PC-3 (cell line): Measurements from ENCODE around the gene ZNF532. TPM values are rescaled to one million over a fixed set of nuclear protein-coding genes. Genes with fewer than 3 reads are reported as not detected.

Experiments
- ATAC-seq: fragments of 200-7000 bp; cut with Tn5 transposase; 2 replicates; pipeline ENCODE4 v1.9.1; 2020; ENCODE audit warnings: mild to moderate bottlenecking, moderate library complexity
- BruUV-seq: library from RNA; stranded (reverse); fragments of 400-500 nt; replicated peaks from 2 replicates; lab custom pipeline; 2021; lab: Mats Ljungman, UMichigan
- CTCF ChIA-PET: fragments of 300-600 bp; sonication (Branson Sonifier 250); formaldehyde crosslinking; loops from one replicate; lab custom pipeline; 2022; ENCODE audit warnings: antibody characterized with exemption; lab: Charles Lee
- POLR2A ChIA-PET: fragments of 300-600 bp; sonication (Branson Sonifier 250); formaldehyde crosslinking; loops from one replicate; lab custom pipeline; 2022; ENCODE audit warnings: antibody characterized with exemption; ENCODE audit not compliant: unreplicated experiment; lab: Charles Lee
- DNase-seq: peaks from one replicate; pipeline ENCODE4 v3.0.0-alpha.2; 2015
- H2AFZ ChIP-seq: fragments of 300-600 bp; sonication (generic); 2 replicates; pipeline ENCODE4 v1.6.0; 2016; ENCODE audit warnings: antibody characterized with exemption, low read length
- H3F3A ChIP-seq: fragments of 300-600 bp; sonication (generic); one replicate; pipeline ENCODE4 v1.6.0; 2017; ENCODE audit warnings: antibody characterized with exemption, low read length, control low read depth, mild to moderate bottlenecking; ENCODE audit not compliant: unreplicated experiment
- H3K27ac ChIP-seq: fragments of 300-600 bp; sonication (generic); 2 replicates; pipeline ENCODE4 v1.5.1; 2016; ENCODE audit warnings: mild to moderate bottlenecking, low read length
- H3K27me3 ChIP-seq: fragments of 300-600 bp; sonication (generic); 2 replicates; pipeline ENCODE4 v1.6.1; 2016; ENCODE audit warnings: low read length, mixed read lengths
- H3K36me3 ChIP-seq: fragments of 300-600 bp; sonication (generic); 2 replicates; pipeline ENCODE4 v1.6.1; 2016; ENCODE audit warnings: low read depth, mixed run types, low read length, mixed read lengths
- H3K4me1 ChIP-seq: fragments of 300-600 bp; sonication (generic); 2 replicates; pipeline ENCODE4 v1.5.1; 2016; ENCODE audit warnings: low read length; ENCODE audit not compliant: insufficient read depth
- H3K4me2 ChIP-seq: fragments of 300-600 bp; sonication (generic); 2 replicates; pipeline ENCODE4 v1.6.0; 2016; ENCODE audit warnings: low read length
- H3K4me3 ChIP-seq: fragments of 300-600 bp; sonication (generic); 2 replicates; pipeline ENCODE4 v1.5.1; 2016; ENCODE audit warnings: mild to moderate bottlenecking, low read length, mixed read lengths
- H3K79me2 ChIP-seq: fragments of 300-600 bp; sonication (generic); 2 replicates; pipeline ENCODE4 v1.6.1; 2017; ENCODE audit warnings: low read length, mixed read lengths
- H3K9ac ChIP-seq: fragments of 300-600 bp; sonication (generic); 2 replicates; pipeline ENCODE4 v1.6.0; 2016; ENCODE audit warnings: mild to moderate bottlenecking, low read length
- H3K9me2 ChIP-seq: fragments of 300-600 bp; sonication (generic); replicated peaks from 2 replicates; pipeline ENCODE4 v1.6.1; 2016; ENCODE audit warnings: mixed run types, low read length, mixed read lengths
- H3K9me3 ChIP-seq: fragments of 300-600 bp; sonication (generic); 2 replicates; pipeline ENCODE4 v1.6.1; 2016; ENCODE audit warnings: low read length, mixed read lengths
- H4K20me1 ChIP-seq: fragments of 300-600 bp; sonication (generic); 2 replicates; pipeline ENCODE4 v1.6.1; 2016; ENCODE audit warnings: low read length, mixed read lengths
- EZH2 ChIP-seq: fragments of 300-600 bp; sonication (generic); IDR thresholded peaks from one replicate; pipeline ENCODE4 v1.6.1; 2017; ENCODE audit warnings: antibody characterized with exemption, mild to moderate bottlenecking, low read length; ENCODE audit not compliant: unreplicated experiment
- EZH2phosphoT487 ChIP-seq: fragments of 300-600 bp; sonication (generic); IDR thresholded peaks from 2 replicates; pipeline ENCODE4 v1.6.1; 2018; ENCODE audit warnings: mild to moderate bottlenecking, antibody characterized with exemption, low read length, borderline replicate concordance
- intact Hi-C: fragments of 100-400 bp; cut with micrococcal nuclease; formaldehyde crosslinking; loops from 2 replicates; pipeline ENCODE4 v1.9.0; 2023
- total RNA-seq: library from RNA; depleted of rRNA; stranded (reverse); fragments of >200 nt; gene quantifications from 2 replicates; pipeline ENCODE4 v1.2.3, GENCODE V29; 2014
- TF ChIP-seq, protein P1 (sequence below): fragments of 300-600 bp; sonication (generic); conservative IDR thresholded peaks from 2 replicates; pipeline ENCODE4 v1.5.1; 2017; ENCODE audit warnings: antibody characterized with exemption, low read depth, mild to moderate bottlenecking, low read length

Gene ZNF532
- total RNA-seq, 1 experiment from 2014 or later: 47.3 TPM

GRCh38 chr18:58951986-58952702, 87.5 kb downstream of the ZNF532 start:
- CTCF ChIA-PET: no interaction called here
- no peaks in the 10 kb centered on the region for H3K79me2 ChIP-seq
- no peaks in the 10 kb centered on the region for H3K9me3 ChIP-seq
- H4K20me1 ChIP-seq: no peaks in the 10 kb centered on the region
- H3F3A ChIP-seq: no peaks in the 10 kb centered on the region
- H3K4me1 ChIP-seq: no peaks in the 10 kb centered on the region
- H3K4me3 ChIP-seq: no peak overlapping the region
- ATAC-seq (no peak), DNase-seq (no peak)
- H3K9ac ChIP-seq: no peak overlapping the region
- TF ChIP-seq EZH2phosphoT487 (no peak), EZH2 (no peak)
- TF ChIP-seq, protein P1, sequence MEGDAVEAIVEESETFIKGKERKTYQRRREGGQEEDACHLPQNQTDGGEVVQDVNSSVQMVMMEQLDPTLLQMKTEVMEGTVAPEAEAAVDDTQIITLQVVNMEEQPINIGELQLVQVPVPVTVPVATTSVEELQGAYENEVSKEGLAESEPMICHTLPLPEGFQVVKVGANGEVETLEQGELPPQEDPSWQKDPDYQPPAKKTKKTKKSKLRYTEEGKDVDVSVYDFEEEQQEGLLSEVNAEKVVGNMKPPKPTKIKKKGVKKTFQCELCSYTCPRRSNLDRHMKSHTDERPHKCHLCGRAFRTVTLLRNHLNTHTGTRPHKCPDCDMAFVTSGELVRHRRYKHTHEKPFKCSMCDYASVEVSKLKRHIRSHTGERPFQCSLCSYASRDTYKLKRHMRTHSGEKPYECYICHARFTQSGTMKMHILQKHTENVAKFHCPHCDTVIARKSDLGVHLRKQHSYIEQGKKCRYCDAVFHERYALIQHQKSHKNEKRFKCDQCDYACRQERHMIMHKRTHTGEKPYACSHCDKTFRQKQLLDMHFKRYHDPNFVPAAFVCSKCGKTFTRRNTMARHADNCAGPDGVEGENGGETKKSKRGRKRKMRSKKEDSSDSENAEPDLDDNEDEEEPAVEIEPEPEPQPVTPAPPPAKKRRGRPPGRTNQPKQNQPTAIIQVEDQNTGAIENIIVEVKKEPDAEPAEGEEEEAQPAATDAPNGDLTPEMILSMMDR: no peak
- intact Hi-C loops: no loop called here
- POLR2A ChIA-PET: interaction anchor here (0.6 kb wide), 1 partner anchor 438 kb away, joined by 3 read pairs; no protein-coding TSS in a partner anchor
- no peak overlapping the region for H2AFZ ChIP-seq
- H3K36me3 ChIP-seq: peaks cover 53% of the 10 kb centered on the region
- no peaks in the 10 kb centered on the region for H3K9me2 ChIP-seq
- H3K4me2 ChIP-seq: no peak overlapping the region
- BruUV-seq: no TSS peak
- no peak overlapping the region for H3K27ac ChIP-seq
- no peaks in the 10 kb centered on the region for H3K27me3 ChIP-seq

DNA sequence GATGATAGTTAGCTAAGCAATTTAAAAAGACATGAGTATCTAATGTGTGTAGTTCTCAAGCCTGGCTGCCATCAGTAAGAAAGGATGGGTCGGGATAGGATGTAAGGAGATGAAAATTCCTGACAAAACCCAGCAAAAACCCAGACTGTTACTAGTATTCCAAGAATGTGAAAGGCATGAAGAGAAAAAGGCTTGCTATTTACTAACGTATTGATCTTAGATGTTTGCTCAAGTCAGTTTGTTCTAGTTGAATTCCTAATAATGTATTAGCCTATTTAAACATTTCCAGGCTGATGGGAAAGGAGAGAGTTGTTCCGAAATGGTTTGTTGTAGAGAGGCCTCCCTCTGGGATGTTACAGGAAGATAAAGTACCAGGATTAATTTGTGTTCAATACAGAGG, 88.2 kb downstream of the ZNF532 start:
- H3K4me1 ChIP-seq: 0 out of 2 replicates have a peak, but pooled peaks cover under 1% of the 10 kb centered on the region
- BruUV-seq: no TSS peak
- DNase-seq (no peak), ATAC-seq (no peak)
- no peaks in the 10 kb centered on the region for H3K79me2 ChIP-seq
- no peak for TF ChIP-seq EZH2
- TF ChIP-seq EZH2phosphoT487: no peak
- TF ChIP-seq, protein P1: no peak
- H3K9me3 ChIP-seq: no peaks in the 10 kb centered on the region
- no peak overlapping the region for H3K4me3 ChIP-seq
- ChIA-PET CTCF (no interaction called here), POLR2A (no interaction called here)
- H3K27ac ChIP-seq: no peak overlapping the region
- no peak overlapping the region for H3K9ac ChIP-seq
- H3K27me3 ChIP-seq: no peaks in the 10 kb centered on the region
- no peaks in the 10 kb centered on the region for H3F3A ChIP-seq
- intact Hi-C loops: no loop called here
- no peak overlapping the region for H3K4me2 ChIP-seq
- H2AFZ ChIP-seq: no peak overlapping the region
- H3K9me2 ChIP-seq: no peaks in the 10 kb centered on the region
- H3K36me3 ChIP-seq: peaks cover 50% of the 10 kb centered on the region
- H4K20me1 ChIP-seq: no peaks in the 10 kb centered on the region

DNA sequence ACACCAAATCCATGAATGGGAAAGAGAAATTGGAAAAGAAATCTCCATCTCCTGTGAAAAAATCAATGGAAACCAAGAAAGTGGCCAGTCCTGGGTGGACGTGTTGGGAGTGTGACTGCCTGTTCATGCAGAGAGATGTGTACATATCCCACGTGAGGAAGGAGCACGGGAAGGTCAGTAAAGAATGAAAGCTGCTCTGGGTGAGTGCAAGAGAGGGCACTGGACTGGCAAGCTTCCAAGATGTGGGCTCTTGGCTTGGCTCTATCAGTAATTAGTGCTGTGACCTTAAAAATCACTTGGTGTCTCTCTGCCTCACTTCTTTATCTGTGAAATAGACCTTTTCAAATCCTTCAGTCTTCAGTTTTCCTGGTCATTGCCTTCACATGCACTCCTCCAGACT, 89.0 kb downstream of the ZNF532 start:
- H3K27ac ChIP-seq: no peak overlapping the region
- intact Hi-C loops: no loop called here
- no peak overlapping the region for H3K9ac ChIP-seq
- no peak overlapping the region for H3K4me3 ChIP-seq
- ATAC-seq: no peak
- no peaks in the 10 kb centered on the region for H4K20me1 ChIP-seq
- ChIA-PET POLR2A (no interaction called here), CTCF (no interaction called here)
- no peaks in the 10 kb centered on the region for H3K27me3 ChIP-seq
- TF ChIP-seq, protein P1: no peak
- TF ChIP-seq EZH2phosphoT487 (no peak), EZH2 (no peak)
- H3K9me2 ChIP-seq: no peaks in the 10 kb centered on the region
- no TSS peak for BruUV-seq
- no peak for DNase-seq
- H3K4me2 ChIP-seq: no peak overlapping the region
- H3F3A ChIP-seq: no peaks in the 10 kb centered on the region
- no peaks in the 10 kb centered on the region for H3K9me3 ChIP-seq
- no peak overlapping the region for H2AFZ ChIP-seq
- peaks cover 46% of the 10 kb centered on the region for H3K36me3 ChIP-seq
- no peaks in the 10 kb centered on the region for H3K79me2 ChIP-seq
- H3K4me1 ChIP-seq: peaks cover 8% of the 10 kb centered on the region
